ENCODE results near the gene PLXND1. TPM values are rescaled to one million over a fixed set of nuclear protein-coding genes. Genes with fewer than 3 reads are reported as not detected.

The PLXND1 gene
- total RNA-seq, 1 experiment from 2014 or later = 47.3 TPM

DNA sequence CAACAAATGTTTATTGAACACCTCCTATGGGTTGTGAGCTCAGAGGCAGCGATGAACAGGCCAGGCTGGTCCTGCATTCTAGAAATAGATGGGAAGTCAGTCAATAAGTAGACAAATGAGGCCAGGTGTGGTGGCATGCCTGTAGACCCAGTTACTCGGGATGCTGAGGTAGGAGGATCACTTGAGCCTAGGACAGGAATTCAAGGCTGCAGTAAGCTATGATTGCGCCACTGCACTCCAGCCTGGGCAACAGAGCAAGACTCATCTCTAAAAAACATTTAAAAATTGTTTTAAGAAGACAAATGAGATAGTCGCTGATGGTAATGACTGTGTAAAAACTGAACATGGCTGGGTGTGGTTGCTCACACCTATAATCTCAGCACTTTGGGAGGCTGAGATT, 82.4 kb downstream of the PLXND1 start:
- ChIA-PET RAD21 (ENCODE audit: low non-redundant PET in 1 of 2, low total read pairs in 2 of 2, uncharacterized antibody in 2 of 2, unreplicated experiment in 2 of 2) (no interaction called here), CTCF (no interaction called here), POLR2A (no interaction called here)
- DNase-seq (ENCODE audit: low read depth, low spot score) (no peak), ATAC-seq (no peak)
- no peak overlapping the region for H3K27ac ChIP-seq (ENCODE audit: low read depth, low read length)
- H4K20me1 ChIP-seq (ENCODE audit: insufficient read depth) = no peaks in the 10 kb centered on the region
- BruUV-seq (replicated peaks) = no TSS peak
- no peaks in the 10 kb centered on the region for H3K27me3 ChIP-seq (ENCODE audit: insufficient read depth, low read length)
- no peaks in the 10 kb centered on the region for H3K4me1 ChIP-seq (ENCODE audit: control insufficient read depth in 1 of 2, insufficient read depth in 2 of 2, low read length in 2 of 2)
- no peaks in the 10 kb centered on the region for H3K36me3 ChIP-seq (ENCODE audit: control insufficient read depth in 1 of 2, insufficient read depth in 2 of 2, low read length in 2 of 2)
- H2AFZ ChIP-seq (ENCODE audit: low read depth, low read length, poor library complexity, severe bottlenecking) = no peak overlapping the region
- no peak overlapping the region for H3K4me3 ChIP-seq (replicated peaks in 1 of 2; ENCODE audit: low read depth in 1 of 2, low read length in 2 of 2)
- no peak for TF ChIP-seq JUND (IDR thresholded peaks at IDR 0.05)
- no peak for TF ChIP-seq SP1 (IDR thresholded peaks at IDR 0.05; ENCODE audit: low read depth)
- TF ChIP-seq, protein P1, sequence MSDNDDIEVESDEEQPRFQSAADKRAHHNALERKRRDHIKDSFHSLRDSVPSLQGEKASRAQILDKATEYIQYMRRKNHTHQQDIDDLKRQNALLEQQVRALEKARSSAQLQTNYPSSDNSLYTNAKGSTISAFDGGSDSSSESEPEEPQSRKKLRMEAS (IDR thresholded peaks at IDR 0.05) = no peak
- TF ChIP-seq, protein P2, sequence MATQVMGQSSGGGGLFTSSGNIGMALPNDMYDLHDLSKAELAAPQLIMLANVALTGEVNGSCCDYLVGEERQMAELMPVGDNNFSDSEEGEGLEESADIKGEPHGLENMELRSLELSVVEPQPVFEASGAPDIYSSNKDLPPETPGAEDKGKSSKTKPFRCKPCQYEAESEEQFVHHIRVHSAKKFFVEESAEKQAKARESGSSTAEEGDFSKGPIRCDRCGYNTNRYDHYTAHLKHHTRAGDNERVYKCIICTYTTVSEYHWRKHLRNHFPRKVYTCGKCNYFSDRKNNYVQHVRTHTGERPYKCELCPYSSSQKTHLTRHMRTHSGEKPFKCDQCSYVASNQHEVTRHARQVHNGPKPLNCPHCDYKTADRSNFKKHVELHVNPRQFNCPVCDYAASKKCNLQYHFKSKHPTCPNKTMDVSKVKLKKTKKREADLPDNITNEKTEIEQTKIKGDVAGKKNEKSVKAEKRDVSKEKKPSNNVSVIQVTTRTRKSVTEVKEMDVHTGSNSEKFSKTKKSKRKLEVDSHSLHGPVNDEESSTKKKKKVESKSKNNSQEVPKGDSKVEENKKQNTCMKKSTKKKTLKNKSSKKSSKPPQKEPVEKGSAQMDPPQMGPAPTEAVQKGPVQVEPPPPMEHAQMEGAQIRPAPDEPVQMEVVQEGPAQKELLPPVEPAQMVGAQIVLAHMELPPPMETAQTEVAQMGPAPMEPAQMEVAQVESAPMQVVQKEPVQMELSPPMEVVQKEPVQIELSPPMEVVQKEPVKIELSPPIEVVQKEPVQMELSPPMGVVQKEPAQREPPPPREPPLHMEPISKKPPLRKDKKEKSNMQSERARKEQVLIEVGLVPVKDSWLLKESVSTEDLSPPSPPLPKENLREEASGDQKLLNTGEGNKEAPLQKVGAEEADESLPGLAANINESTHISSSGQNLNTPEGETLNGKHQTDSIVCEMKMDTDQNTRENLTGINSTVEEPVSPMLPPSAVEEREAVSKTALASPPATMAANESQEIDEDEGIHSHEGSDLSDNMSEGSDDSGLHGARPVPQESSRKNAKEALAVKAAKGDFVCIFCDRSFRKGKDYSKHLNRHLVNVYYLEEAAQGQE (IDR thresholded peaks at IDR 0.05; ENCODE audit: low read depth) = no peak
- TF ChIP-seq, protein P3, sequence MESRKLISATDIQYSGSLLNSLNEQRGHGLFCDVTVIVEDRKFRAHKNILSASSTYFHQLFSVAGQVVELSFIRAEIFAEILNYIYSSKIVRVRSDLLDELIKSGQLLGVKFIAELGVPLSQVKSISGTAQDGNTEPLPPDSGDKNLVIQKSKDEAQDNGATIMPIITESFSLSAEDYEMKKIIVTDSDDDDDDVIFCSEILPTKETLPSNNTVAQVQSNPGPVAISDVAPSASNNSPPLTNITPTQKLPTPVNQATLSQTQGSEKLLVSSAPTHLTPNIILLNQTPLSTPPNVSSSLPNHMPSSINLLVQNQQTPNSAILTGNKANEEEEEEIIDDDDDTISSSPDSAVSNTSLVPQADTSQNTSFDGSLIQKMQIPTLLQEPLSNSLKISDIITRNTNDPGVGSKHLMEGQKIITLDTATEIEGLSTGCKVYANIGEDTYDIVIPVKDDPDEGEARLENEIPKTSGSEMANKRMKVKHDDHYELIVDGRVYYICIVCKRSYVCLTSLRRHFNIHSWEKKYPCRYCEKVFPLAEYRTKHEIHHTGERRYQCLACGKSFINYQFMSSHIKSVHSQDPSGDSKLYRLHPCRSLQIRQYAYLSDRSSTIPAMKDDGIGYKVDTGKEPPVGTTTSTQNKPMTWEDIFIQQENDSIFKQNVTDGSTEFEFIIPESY (IDR thresholded peaks at IDR 0.05; ENCODE audit: extremely low read depth, insufficient replicate concordance, low read length) = no peak
- TF ChIP-seq, protein P4, sequence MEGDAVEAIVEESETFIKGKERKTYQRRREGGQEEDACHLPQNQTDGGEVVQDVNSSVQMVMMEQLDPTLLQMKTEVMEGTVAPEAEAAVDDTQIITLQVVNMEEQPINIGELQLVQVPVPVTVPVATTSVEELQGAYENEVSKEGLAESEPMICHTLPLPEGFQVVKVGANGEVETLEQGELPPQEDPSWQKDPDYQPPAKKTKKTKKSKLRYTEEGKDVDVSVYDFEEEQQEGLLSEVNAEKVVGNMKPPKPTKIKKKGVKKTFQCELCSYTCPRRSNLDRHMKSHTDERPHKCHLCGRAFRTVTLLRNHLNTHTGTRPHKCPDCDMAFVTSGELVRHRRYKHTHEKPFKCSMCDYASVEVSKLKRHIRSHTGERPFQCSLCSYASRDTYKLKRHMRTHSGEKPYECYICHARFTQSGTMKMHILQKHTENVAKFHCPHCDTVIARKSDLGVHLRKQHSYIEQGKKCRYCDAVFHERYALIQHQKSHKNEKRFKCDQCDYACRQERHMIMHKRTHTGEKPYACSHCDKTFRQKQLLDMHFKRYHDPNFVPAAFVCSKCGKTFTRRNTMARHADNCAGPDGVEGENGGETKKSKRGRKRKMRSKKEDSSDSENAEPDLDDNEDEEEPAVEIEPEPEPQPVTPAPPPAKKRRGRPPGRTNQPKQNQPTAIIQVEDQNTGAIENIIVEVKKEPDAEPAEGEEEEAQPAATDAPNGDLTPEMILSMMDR (IDR thresholded peaks at IDR 0.05 in 2 of 3, conservative IDR thresholded peaks at IDR 0.05 in 1 of 3; ENCODE audit: borderline replicate concordance in 1 of 3, insufficient read depth in 1 of 3, low read depth in 2 of 3, low read length in 2 of 3) = no peak
- no peaks in the 10 kb centered on the region for H3K9me2 ChIP-seq (ENCODE audit: insufficient read depth)
- H3K9ac ChIP-seq (ENCODE audit: low read length) = no peak overlapping the region
- no peaks in the 10 kb centered on the region for H3K9me3 ChIP-seq (ENCODE audit: control insufficient read depth in 1 of 2, insufficient read depth in 1 of 2, low read depth in 1 of 2, low read length in 2 of 2)
- intact Hi-C loops (cut with micrococcal nuclease) = no loop called here
- H3K4me2 ChIP-seq (ENCODE audit: low read length) = no peak overlapping the region
- no peaks in the 10 kb centered on the region for H3K79me2 ChIP-seq (ENCODE audit: insufficient read depth, low read length)

Data from HCT116 (cell line).